Measurements from ENCODE around the gene SLC2A8.

Gene SLC2A8

DNA sequence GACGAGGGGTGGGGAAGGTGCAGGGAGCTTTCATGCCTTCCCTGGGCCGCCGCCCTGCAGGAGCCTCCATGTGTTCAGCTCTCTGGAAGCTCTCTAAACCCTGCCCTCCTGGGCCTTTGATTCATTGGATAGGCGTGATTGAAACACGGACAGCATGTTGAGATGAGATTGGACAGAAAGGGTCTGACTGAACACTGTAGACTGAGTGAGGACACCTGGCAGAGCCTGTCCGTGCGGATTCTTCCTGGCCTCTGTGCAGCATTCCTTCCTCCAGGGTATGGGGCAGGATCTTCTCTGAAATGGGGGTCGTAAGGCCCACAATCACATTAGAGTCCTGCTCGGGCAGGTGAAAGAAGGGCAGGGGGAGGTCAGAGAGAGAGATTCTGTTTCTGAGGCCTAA lies 41.4 kb downstream of the SLC2A8 start:
- no peak for DNase-seq

DNA sequence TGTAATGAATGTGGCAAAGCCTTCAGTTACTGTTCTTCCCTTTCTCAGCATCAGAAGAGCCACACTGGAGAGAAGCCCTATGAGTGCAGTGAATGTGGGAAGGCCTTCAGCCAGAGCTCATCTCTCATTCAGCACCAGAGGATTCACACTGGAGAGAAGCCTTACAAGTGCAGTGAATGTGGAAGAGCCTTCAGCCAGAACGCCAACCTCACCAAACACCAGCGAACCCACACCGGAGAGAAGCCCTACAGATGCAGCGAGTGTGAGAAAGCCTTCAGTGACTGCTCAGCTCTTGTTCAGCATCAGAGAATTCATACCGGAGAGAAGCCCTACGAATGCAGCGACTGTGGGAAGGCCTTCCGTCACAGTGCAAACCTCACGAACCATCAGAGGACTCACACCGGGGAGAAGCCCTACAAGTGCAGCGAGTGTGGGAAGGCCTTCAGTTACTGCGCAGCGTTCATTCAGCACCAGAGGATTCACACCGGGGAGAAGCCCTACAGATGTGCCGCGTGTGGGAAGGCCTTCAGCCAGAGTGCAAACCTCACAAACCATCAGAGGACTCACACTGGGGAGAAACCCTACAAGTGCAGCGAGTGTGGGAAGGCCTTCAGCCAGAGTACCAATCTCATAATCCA lies 47.4 kb downstream of the SLC2A8 start:
- DNase-seq = no peak

DNA sequence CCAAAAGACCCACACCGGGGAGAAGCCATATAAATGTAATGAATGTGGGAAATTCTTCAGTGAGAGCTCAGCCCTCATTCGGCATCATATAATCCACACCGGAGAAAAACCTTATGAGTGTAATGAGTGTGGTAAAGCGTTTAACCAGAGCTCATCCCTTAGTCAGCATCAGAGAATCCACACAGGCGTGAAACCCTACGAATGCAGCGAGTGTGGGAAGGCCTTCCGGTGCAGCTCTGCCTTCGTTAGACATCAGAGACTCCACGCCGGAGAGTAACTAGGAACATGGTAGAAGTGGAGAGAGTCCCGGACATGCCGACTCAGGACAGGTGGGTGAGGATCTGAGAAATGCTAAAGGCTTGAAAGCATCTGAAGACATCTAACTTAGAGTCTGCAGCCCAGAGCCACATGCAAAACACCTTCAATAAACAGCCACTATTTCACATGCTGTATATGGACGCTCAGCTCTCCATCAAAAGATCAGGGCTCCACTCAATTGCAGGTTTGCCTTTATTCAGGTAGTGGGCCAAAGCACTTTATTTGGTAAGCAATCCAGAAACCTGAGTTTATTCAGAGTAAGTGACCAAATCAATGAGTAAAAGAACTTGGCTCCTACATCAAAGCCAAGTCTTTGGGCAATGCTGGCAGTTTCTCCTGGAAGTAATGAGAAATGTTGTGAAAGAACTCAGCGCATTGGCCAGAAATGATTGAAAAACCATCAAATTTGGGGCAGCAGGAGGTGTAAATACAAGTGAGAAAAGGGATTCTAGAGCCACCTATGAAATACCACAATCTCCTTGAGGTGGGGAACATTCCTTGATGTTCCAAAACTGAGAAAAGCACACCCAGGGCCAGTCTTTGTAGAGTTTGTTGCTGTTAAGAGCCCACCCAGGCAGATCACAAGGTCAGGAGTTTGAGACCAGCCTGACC lies 48.2 kb downstream of the SLC2A8 start:
- DNase-seq = no peak

DNA sequence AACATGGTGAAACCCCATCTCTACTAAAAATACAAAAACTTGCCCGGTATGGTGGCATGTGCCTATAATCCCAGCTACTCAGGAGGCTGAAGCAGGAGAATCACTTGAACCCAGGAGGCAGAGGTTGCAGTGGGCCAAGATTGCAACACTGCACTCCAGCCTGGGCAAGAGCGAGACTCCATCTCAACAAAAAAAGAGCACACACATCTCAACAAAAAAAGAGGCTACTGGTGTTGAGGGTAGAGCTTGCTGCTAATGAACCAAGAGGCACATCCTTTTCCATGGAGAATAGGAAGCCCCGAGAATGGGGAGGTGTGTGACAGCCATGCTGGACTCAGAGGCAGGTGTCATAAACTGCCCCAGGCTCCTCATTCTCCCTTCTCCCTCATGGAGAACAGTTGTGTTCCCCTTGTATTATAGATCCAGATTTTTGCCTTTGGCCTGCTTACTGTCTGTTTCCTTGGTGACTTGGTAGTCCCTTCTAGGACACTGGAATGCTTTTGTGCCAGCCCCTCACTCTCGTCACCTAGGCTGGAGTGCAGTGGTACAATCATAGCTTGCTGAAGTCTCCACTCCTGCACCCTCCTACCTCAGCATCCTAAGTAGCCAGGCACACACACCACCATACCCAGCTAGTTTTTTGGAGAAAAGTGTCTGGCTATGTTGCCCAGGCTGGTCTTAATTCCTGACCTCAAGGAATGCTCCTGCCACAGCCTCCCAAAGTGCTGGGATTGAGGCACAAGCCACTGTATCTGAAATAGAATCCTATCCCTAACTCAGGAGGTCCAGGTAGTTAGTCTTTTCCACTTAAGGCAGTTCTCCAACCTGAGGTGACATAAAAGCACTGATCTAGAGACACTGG lies 49.1 kb downstream of the SLC2A8 start:
- DNase-seq = no peak

DNA sequence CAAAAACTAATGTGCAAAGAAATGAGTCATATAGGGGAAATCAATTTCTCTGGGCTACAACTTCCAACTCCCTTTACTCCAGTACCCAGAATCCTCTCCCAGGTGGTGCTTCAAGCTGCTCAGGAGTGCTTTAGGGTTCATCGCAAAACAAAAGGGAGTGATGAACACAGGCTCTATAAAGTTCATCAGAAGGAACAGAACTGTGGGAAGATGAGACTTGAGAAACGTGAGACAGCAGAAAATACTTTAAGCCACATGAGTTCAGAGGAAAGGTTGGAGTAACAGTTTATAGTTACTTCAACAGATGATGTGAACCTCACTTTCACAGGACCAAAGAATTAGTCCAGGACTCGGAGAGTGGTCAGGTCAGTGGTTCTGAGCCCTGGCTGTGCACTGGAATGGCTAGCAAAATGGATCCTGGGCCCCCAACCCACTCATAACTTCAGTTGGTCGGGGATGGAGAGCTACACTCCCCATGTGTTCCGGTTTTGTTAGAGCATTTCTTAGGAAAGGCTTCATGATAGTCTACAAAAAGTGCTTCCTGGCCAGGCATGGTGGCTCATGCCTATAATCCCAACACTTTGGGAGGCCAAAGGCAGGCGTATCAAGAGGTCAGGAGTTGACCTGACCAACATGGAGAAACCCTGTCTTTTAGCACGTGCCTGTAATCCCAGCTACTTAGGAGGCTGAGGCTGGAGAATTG lies 49.9 kb downstream of the SLC2A8 start:
- DNase-seq = no peak

DNA sequence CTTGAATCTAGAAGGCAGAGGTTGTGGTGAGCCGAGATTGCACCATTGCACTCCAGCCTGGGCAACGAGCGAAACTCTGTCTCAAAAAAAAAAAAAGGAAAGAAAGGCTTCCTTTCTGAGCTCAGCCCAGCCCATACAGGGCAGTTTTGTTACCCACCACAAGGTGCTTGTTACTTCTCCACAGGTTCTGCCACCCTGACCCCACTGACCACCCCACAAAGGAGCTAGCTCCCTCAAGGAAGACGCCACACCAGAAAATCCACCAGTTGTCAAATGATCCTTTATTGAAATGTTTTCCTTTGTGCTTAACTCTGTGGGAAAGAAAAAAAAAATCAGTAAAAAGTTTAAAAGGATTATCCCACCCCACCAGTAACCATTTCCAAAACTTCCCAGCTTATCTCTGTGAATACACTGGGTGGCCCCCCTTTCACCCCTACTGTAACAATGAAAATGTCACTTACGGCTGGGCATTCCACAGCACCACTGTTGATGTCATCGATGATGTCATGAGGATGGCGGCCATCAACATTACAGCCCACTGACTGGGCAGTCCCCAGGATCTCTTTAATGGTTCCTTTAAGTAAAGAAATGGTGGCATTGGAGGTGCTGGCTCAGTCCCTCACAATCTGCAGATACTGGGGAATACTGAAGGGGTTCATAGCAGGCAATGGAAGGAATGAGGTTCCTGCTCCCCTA lies 50.6 kb downstream of the SLC2A8 start:
- DNase-seq = no peak

DNA sequence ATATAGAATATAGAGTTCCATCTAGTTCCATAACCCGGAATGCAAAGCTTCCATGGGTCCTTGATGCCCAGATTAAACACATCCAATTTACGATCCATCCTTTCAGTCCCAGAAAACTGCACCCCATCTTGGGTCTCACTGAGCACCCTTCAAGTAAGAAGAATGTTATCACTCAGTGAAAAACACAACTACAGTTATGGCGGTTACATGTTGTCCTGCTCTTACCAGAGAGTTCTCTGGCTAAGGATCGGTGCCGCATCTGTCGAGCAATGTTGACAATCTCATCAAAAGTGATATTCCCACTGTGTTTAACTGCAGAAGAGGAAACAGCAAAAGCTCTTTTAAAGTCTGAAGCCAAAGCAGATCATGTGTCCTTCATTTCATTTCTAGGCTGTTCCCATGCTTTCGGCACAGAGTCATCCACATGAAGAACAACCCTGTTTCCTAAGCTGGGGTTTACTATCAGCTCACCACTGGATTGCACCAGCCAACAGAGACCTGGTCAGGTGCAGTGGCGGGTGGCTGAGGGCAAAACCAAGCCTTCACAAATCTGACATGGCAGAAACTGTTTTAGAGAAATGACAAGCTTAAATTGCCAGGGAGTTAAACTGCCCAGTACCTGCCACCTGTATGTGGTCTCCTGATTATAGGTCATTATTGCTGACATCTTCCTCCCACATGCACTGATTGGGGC lies 51.3 kb downstream of the SLC2A8 start:
- DNase-seq = no peak

DNA sequence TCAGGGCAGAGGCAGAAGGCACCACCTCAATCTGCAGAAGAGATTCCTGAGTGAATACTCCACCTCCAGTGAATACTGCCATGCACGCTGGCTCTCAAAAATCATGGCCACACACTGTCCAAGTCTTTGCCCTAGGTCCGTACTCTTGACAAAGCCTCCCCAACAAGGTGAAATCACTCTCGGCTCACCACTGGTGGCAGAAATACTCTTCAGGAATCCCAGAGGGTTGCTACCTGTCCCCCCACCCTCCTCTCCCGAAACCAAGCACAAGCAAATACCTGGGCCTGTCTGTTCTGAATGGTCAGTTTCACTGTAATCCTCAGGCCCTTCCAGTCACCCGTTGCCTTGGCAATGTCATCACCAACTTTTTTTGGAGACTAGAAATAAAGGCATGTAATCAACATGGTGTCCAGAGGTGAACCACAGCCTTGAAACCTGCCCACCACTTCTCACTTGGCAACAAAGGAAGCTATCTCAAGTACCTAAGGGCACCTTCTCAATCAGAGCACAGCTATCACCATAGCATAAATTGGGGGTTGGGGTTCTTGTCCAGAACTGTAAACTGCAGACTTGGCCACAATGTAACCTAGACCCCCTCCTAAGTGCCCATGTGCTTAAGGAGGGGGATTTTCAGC lies 52.5 kb downstream of the SLC2A8 start:
- no peak for DNase-seq

DNA sequence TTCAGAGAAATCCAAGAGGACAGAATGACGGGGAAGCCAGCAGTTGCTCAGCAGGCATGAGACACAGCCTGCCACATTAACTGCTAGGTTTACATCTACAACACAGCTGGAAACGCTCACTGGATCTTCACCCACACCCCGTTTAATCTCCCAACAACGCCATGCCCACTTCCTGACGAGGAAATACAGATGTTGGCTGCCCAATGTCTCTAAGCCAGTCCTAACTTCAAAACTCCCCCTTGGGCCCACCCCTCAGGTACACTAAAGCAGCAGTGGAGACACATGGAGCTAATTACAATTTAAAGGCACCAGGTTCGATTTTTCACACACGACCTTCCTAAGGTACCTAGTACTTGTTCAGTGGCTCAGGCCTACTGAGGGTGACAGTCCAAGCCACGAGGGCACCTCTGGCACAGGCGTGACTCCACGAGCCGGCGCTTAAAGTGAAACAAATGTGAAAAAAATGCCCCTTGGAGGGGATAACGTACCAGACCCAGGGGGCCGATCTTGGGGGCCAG lies 53.3 kb downstream of the SLC2A8 start:
- DNase-seq = no peak

DNA sequence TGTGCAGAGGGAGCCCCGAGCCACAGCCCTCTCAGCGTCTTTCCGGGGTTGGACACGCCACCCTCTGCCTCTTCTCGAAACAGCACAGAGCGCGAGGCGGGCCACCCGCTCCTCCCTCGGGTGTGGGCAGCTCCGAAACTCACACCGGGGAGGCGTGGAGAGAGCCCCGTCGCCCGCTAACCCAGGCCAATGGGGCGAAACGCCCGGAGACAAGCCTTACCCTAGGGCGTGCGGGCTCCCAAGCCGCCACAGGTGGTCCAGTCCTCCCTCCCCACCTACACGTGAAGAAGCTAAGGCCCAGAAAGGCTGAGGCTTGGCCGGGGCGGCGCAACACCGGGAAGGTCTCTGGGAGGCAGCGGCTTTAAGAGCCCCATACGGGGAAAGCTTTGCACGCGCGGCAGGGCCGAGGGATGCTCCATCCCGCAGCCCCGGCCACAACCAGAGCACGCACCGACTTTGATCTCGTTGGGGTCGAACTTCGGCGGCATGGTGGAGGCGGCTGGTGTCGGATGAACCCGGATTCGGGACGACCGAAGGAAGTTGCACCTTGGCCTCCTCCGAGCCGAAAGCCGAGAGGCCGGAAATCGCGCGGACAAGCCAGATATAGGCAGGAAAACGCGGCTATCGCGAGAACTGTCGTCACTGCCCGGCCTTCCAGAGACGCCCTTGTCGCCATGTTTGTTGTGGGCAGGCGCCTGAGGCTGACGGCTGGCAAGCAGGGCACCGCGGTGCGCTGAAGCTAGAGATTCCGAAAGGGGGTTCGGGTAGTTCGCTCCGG lies 54.0 kb downstream of the SLC2A8 start, which contains the start of the genes LRSAM1 and RPL12:
LRSAM1 (plus strand) TSS at position 681 of the 778 bp plus-strand sequence. CDS start 3,018 bp downstream, outside the sequence.
RPL12 (minus strand) TSS at position 577 of the 778 bp plus-strand sequence; CDS start at position 488, 89 bp downstream.
- DNase-seq = peak; percentile 57 to 92

DNA sequence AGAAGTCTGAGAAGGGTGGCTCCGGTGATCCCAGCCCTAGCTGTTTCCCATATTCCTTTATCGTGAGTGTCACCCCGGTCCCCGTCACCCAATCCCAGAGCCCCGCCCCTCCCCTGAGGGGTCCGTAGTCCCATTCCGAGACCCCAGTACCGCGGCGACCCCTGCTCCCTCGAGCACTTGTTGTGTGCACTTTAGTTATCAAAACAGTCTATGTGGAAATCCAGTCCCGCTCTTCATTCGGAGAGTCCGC lies 54.6 kb downstream of the SLC2A8 start:
- no peak for DNase-seq

DNA sequence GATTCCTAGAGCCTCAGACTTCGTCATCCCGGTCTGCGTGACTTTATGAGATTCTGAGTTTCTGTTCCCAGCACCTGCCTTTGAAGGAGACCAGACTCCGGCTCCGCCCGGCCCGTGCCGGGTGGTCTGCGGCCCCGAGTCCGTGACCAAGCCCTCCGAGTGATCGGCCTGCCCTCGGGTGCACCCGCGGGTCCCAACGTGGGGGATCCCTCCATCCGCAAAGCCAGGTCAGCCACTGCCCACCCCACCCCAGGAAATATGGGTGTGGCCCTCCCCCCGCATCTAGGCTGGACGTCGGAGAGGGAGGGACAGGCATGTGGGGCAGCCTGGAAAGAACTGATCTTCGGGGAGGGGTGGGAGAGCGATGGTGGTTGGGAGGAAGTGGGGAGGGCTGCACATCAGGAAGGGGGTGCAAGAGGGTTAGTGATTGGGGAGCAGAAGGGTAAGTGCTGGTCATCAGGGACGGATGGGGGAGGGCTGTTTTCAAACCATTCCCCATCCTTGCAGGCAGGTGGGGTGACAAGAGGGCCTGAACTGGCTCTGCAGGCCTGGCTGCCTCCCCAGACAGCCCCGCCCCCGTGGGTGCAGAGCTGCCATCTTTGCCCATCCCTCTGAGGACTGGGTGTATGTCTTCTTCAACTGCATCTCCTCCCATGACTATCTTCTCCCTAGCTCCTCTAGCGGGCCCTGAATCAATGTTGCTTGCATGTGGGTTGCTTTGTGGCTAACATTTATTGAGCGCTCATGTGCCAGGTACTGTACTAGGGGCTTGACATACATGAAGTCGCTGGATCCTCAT lies 55.1 kb downstream of the SLC2A8 start:
- peak in 1 of 2 experiments; percentile 44 for DNase-seq

DNA sequence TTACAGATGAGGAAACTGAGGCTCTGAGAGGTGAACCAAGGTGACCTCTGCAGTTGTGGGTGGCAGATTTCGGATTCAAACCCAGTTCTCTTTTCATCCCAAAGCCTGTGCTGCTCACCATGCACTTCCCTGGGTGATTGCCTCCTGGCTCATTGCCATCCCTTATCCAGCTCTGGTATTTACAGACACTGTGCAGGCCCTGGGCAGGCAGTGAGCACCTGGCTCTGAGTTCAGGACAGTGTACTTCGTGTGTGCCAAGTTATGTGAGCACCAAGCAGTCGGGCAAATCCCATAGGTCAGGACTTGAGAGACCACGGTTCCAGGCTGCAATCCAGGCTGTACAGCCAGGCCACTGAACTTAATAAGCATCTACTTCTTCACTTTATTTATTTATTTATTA lies 55.7 kb downstream of the SLC2A8 start:
- DNase-seq = no peak

DNA sequence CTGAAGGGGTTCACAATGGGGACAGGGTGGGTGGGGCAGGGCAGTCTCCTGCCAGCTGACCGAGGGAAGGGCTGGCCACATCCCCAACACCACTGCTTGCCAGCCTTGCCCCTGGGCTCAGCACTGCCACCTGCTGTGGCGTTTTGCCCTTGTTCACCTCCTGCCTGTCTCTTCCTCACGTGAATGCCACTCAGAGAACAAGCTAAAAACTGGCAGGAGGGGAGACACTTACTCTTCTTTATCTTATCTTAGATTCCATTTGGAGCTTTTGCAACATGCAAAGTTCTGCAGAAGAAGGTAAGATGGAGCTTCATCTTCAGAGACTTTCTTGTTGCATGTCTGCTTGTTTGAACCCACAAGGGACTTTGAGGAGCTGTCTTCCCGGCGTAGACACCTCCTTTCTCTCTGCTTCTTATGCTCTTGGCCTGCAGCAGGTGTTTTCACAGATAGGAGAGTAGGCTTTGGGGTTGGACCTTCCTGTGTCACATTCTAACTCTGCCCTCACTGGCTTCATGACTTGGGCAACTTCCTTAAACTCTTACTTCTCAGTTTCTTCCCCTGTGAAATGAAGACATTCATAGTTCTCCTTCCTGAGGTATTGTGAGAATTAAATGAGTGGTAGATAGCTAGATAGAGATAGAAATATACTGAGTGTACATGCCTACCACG lies 58.5 kb downstream of the SLC2A8 start:
- DNase-seq = no peak

DNA sequence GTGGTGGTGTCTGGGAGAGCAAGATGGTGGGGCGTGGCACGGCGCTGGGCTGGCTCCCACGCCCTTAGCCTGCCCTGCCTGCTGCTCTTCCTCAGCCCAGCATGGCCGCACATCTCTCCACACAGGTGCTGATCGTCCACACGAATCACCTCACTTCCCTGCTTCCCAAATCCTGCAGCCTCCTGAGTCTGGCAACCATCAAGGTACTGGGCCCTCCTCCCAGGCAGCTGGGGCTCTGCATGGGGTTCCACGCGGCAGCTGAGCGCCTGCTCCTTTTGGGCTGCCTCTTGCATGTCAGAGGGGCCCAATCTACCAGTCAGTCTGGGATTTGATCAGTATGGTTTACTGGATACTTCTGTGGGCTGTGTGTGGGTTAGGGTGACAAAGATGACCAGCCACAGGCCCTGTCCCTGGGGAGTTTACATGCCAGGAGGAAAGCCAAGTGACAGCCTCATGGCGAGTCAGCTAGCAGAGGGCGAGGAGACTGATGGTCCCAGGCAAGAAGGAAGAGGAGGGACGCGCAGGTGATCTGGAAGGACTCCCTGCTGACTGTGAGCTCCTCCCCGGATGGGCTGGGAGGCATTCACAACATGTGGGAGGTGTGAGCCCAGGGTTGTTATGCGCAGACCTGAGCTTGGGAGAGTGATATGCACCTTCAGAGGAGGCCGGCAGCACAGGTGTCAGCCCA lies 60.4 kb downstream of the SLC2A8 start:
- no peak for DNase-seq
